Measurements from ENCODE around the gene INAFM2.

INAFM2 gene

DNA sequence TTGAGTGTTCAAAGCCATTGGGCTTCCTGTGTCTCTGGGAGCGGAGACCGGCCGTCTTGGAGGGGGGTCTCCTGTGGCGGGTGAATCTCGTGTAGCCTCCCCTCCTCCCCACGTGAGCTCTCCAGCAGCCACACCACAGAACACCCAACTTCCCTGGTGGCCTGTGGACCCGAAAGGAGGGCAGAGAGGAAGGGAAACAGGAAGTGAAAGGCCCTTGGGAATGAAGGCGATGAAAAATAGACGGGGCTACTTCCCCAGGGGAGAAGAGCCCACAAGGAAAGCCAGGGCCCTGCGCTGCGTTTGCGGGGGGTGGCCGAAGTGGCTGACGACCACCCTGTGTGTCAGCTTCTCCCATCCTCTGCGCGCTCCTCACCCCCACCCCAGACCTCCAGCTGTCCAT is 46.0 kb upstream of the INAFM2 start:
- DNase-seq (ENCODE audit: low read depth) = peak; percentile 74
- TF ChIP-seq POLR2A (IDR thresholded peaks at IDR 0.05; ENCODE audit: extremely low read depth, insufficient read length) (no peak), MYC (IDR thresholded peaks at IDR 0.05; ENCODE audit: low read depth, low read length) (no peak)
- TF ChIP-seq, protein P1, sequence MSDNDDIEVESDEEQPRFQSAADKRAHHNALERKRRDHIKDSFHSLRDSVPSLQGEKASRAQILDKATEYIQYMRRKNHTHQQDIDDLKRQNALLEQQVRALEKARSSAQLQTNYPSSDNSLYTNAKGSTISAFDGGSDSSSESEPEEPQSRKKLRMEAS (IDR thresholded peaks at IDR 0.05; ENCODE audit: low read depth, low read length) = no peak
- TF ChIP-seq, protein P2, sequence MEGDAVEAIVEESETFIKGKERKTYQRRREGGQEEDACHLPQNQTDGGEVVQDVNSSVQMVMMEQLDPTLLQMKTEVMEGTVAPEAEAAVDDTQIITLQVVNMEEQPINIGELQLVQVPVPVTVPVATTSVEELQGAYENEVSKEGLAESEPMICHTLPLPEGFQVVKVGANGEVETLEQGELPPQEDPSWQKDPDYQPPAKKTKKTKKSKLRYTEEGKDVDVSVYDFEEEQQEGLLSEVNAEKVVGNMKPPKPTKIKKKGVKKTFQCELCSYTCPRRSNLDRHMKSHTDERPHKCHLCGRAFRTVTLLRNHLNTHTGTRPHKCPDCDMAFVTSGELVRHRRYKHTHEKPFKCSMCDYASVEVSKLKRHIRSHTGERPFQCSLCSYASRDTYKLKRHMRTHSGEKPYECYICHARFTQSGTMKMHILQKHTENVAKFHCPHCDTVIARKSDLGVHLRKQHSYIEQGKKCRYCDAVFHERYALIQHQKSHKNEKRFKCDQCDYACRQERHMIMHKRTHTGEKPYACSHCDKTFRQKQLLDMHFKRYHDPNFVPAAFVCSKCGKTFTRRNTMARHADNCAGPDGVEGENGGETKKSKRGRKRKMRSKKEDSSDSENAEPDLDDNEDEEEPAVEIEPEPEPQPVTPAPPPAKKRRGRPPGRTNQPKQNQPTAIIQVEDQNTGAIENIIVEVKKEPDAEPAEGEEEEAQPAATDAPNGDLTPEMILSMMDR (IDR thresholded peaks at IDR 0.05; ENCODE audit: low read depth, low read length) = no peak
- no peak overlapping the region for H3K4me3 ChIP-seq (ENCODE audit: low read depth, low read length)

- TF ChIP-seq, protein P2 (IDR thresholded peaks at IDR 0.05; ENCODE audit: low read depth, low read length) = no peak
- TF ChIP-seq POLR2A (IDR thresholded peaks at IDR 0.05; ENCODE audit: extremely low read depth, insufficient read length) = no peak
- no peak for TF ChIP-seq MYC (IDR thresholded peaks at IDR 0.05; ENCODE audit: low read depth, low read length)
- no peak overlapping the region for H3K4me3 ChIP-seq (ENCODE audit: low read depth, low read length)
- no peak for DNase-seq (ENCODE audit: low read depth)
Measured at GRCh38 chr15:40278026-40278425, 45.5 kb upstream of the INAFM2 start.

GRCh38 chr15:40279437-40280141 is 43.9 kb upstream of the INAFM2 start:
- peak; percentile 61 for DNase-seq (ENCODE audit: low read depth)
- H3K4me3 ChIP-seq (ENCODE audit: low read depth, low read length) = no peak overlapping the region
- TF ChIP-seq, protein P1 (IDR thresholded peaks at IDR 0.05; ENCODE audit: low read depth, low read length) = no peak
- no peak for TF ChIP-seq MYC (IDR thresholded peaks at IDR 0.05; ENCODE audit: low read depth, low read length)
- TF ChIP-seq, protein P2 (IDR thresholded peaks at IDR 0.05; ENCODE audit: low read depth, low read length) = peak; percentile 92

DNA sequence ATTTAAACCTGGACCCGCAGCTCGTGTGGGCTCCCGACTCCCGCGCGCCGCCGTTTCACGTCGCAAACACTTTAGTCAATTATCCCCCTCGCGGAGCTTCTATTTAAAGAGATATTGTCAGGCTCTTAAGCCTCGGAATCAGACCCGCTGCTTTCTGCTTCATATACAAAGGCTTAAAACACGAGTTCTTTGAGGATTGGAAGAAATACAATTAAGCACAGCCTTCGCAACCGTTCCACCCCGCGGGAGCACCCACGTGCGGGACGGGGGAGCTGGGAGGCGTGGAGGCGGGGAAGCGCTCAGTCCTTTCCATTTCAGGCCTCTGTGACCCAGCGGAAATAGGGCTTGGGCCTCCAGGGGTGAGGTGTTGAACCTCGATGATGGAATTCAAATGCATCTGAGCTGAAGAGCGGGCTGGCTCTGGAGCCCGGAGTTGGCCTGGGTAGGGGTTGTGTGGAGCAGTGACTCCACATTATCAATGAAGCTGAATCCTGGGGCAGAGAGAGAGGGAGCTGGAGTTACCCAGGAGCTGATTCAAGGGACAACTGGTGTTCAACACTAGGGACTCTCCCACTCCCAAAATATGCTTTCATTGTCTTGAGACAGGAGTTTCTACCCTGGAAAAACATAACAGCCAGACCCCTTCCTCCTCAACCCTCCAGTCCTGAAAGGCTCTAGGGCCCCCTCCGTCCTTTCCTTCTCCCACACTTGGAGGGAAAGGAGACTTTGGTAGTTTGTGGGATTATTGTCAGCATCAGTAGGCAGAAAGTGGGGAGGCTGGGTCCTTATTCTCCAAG is 43.0 kb upstream of the INAFM2 start:
- no peak overlapping the region for H3K4me3 ChIP-seq (ENCODE audit: low read depth, low read length)
- DNase-seq (ENCODE audit: low read depth) = peak; percentile 15
- TF ChIP-seq, protein P2 (IDR thresholded peaks at IDR 0.05; ENCODE audit: low read depth, low read length) = no peak
- TF ChIP-seq, protein P1 (IDR thresholded peaks at IDR 0.05; ENCODE audit: low read depth, low read length) = no peak
- TF ChIP-seq MYC (IDR thresholded peaks at IDR 0.05; ENCODE audit: low read depth, low read length) (no peak), POLR2A (IDR thresholded peaks at IDR 0.05; ENCODE audit: extremely low read depth, insufficient read length) (no peak)

DNA sequence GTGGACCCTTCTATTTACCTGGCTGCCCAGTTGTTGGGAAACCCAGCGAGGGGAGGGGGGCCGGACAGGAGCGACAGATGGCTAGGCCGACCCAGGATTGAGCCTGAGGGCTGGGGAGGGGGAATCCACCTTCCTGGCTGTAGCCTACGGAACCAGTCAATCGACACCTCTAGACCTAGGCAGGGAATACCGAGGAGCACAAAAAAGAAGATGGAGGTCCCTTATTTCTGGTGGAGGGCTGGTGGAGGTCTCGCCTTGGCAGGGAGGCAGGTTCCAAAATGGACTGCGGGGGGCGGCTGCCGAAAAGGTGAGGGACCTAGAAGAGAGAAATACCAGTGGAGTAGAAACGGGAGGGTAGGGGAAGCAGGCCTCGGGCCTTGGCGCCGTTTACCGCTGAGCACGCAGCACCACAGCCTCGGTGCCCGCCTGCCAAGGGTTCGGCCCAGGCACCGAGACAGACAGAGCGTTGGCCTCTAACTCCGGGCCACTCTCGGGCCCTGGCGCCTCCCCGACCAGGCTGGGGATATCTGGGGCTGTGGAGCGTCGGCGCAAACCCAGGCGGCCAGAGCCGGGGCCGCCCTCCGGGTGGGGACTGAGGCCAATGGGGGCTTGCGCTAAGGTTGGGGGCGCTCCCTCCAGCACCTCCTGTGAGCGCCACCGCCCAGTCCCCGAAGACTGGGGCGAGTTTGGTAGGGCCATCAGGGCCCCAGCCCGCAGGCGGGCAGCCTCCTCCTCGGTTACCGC is 42.3 kb upstream of the INAFM2 start:
- no peak for DNase-seq (ENCODE audit: low read depth)
- no peak overlapping the region for H3K4me3 ChIP-seq (ENCODE audit: low read depth, low read length)
- TF ChIP-seq, protein P2 (IDR thresholded peaks at IDR 0.05; ENCODE audit: low read depth, low read length) = no peak
- TF ChIP-seq, protein P1 (IDR thresholded peaks at IDR 0.05; ENCODE audit: low read depth, low read length) = no peak
- no peak for TF ChIP-seq POLR2A (IDR thresholded peaks at IDR 0.05; ENCODE audit: extremely low read depth, insufficient read length)
- TF ChIP-seq MYC (IDR thresholded peaks at IDR 0.05; ENCODE audit: low read depth, low read length) = no peak
